GM21360 (cell line): Measurements from ENCODE around the gene REX1BD.

Experiments used
- ATAC-seq: cut with Tn5 transposase; IDR thresholded peaks from one replicate; pipeline ENCODE4 v1.9.1; 2021; ENCODE audit warnings: mild to moderate bottlenecking, moderate library complexity; ENCODE audit not compliant: unreplicated experiment

REX1BD gene

DNA sequence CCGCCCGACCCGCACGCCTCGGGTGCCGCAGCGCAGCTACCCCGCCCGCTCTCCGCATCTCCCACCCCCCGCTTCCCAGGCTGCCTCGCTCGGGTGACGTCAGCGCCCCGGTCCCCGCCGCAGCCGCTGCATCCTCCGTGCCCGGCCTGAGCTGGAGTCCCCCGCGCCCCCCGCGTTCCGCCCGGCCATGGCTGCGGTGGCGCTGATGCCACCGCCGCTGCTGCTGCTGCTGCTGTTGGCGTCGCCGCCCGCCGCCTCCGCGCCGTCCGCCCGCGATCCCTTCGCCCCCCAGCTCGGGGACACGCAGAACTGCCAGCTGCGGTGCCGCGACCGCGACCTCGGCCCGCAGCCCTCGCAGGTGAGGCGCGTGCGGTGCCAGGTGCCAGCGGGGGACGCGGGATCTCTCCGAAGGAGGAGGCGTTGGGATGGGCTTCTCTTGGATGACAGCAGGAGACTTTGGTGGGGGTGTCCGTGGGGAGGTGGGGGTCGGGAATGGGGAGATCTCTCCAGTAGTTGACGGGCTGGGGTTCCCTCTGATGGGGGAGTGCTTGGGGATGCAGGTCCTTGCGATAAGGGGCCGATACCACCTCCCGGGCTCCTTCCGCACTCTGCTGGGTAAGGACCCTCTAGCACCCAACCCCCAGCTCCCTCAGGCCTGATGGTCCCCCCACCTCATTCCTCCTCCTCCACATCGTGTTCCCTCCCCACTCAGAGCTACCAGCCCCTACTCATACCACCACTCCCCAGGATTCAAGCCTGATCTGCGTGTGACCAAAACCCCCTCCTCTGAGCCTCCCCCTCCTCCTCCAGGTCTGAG, 24.4 kb downstream of the REX1BD start, which contains the start of gene TMEM59L:
Gene TMEM59L, plus strand, starts transcription at position 99 of the 817 bp plus-strand sequence. Its CDS starts 89 bp downstream, at position 188.
- no peak for ATAC-seq

DNA sequence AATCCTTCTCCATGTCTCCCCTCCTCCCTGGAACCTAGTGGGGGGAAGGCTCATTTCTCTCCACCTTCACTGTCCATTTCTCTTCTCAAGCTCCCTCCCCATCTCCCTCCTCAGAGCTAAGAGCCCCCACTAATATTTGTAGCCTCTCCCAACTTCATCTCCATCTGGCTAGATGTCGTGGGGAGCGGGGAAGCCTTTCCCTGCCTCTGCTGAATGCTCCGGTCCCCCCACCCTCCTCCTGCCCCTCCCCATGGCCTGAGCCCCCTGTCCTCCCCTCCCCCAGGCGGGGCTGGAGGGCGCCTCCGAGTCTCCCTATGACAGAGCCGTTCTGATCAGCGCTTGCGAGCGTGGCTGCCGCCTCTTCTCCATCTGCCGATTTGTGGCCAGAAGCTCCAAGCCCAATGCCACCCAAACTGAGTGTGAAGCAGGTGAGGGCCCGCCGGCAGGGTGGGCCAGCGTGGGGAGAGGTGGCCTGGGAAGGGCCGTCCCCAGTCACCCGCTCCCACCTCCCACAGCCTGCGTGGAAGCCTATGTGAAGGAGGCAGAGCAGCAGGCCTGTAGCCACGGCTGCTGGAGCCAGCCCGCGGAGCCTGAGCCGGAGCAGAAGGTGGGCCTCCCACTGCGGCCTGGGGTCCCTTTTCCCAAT, 25.1 kb downstream of the REX1BD start:
- no peak for ATAC-seq

DNA sequence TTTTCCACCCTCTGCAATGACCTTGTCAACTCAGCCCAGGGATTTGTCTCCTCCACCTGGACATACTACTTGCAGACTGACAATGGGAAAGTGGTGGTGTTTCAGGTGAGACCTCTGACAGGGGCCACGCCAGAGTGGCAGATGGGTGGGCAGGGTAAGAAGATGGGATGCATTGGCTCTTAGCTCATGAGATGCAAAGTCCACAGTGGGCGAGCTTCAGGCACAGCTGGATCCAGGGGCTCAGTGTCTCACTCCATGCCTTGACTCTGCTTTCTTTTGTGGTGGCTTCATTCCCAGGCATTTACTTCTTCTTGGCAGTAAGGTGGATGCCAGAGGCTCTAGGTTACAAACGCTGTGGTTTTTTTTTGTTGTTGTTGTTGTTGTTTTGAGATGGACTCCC, 27.4 kb downstream of the REX1BD start:
- ATAC-seq, result no peak

DNA sequence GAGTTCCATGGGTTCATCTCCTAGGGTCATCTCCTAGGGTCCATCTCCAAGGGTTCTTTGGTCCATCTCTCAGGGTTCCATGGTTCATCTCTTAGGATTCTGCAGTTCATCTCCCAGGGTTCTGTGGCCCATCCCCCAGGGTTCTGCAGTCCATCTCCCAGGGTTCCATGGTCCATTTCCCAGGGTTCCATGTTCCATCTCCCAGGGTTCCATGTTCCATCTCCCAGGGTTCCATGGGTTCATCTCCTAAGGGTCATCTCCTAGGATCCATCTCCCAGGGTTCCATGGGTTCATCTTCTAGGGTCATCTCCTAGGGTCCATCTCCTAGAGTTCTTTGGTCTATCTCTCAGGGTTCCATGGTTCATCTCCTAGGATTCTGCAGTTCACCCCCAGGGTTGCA, 29.0 kb downstream of the REX1BD start:
- no peak for ATAC-seq

DNA sequence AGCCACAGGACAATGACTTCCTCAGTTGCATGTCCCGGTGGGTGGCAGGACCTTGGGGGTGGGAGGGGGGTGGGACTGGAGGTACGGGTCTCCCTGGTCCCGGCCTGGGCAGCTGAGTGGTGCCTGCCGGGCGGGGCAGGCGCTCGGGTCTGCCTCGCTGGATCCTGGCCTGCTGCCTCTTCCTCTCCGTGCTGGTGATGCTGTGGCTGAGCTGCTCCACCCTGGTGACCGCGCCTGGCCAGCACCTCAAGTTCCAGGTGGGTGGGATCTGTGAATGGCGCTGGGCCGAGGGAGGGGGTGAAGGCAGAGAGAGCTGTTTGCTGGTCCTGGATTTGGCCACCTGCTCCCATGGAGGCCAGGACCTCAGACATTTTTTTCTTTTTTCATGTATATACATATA, 29.6 kb downstream of the REX1BD start:
- no peak for ATAC-seq

DNA sequence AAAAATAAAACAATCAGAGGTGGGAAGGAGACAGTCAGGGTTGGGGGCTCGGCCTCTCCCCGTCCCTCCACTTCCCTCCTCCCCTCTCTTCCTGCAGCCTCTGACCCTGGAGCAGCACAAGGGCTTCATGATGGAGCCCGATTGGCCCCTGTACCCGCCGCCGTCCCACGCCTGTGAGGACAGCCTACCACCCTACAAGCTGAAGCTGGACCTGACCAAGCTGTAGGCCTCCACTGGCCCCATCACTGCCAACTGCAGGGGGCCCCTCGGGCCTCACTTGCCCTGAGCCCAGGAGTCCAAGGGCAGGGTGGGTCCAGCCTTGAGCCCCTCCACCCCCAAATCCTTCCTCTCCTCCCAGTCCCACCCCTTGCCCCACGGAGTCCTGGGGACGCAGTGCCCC, 31.7 kb downstream of the REX1BD start:
- ATAC-seq, result no peak

DNA sequence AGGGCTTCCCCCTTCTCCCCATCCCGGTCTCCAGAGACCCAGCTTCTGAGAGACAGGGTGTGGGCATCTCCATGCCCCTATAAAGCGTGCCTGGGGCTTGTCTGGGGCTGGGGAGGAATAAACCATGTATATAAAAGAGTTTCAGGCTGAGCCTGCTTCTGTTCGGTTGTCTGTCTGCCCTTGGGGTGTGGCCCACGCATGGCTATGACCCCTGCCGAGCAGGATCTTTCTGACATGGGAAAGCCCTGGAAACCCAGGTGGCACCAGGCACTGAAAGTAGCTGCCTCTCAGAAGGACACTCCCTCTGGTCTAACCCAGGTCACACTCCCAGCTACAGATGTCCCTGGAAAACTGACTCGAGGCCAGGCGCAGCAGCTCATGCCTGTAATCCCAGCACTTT, 32.3 kb downstream of the REX1BD start:
- no peak for ATAC-seq

DNA sequence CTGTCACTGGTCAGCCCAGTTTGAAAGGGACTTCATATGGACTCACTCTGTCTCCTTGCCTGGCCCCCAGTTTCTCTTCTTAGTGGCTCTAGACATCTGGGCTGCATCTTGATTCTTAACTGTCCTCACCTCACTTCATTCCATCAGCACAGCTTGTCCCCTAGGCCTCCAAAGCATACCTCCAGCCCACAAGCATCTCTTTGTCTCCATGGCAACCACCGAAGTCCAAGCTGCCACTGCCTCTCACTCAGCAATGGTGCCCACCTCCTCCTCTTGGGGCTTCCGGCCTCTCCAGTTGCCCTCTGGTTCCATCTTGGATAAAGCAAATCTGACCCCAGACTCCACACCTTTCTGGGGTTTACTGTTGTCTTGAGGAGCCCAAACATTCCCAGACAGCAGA, 38.3 kb downstream of the REX1BD start:
- ATAC-seq, result no peak

DNA sequence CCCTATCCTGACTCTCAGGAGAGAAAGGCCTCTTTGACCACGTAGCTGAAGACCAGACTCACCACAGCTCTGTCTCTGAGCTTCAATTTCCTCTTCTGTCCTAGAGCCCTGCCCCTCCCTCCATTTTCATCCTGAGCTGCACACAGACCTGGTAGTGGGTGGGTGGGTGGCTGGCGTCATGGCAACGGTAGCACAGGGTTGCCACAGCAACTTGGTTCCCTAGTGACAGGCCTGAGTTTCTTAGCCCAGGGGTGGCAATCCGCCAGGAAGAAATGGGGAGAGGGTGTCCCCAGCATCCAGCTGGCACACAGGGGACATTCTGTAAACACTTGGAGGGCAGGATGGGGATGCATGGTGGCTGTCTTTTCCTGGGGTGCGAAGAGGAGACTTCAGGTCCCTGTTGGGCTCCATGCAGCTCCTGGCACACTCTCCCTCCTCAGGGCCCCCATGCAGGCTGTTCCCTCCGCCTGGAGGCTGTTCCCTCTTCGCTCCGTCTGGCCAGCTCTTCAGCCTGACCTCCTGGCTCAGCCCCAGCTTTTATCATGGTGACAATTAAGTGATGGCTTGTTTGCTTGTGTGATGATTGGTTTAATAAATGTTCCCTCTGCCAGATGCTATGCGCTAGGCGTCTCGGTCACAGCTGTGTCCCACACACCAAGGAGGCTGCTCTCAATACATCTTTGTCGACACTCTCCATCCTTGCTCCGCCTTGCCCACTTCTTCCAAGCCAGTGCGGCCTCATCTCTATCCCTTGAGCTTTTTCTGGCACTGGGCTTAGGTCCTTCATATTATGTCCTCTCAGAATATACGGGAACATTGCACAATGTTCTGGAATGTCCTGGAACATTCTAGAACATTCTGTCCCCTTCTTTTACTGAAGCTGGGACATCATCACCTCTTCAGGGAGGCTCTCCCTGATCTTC, 40.8 kb downstream of the REX1BD start:
- no peak for ATAC-seq

DNA sequence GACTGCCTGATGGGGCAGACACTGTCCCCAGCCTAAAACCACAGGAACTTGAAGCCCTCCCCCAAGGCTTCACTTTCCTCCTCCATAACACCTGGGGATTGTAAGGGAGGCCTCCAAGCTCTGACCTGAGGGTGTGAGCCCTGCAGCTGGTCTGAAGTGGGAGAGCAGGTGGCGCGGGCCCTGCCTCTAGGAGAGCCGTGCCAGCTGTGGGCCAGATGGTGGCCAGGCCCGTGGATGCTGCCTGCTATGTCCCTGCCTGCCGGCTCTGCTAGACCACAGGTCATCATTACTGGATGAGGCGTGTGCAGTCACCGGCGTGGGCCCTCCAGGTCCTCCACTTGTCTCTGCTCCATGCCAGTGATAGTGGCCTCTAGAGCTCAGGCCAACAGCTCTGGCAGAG, 44.7 kb downstream of the REX1BD start:
- ATAC-seq, result no peak

DNA sequence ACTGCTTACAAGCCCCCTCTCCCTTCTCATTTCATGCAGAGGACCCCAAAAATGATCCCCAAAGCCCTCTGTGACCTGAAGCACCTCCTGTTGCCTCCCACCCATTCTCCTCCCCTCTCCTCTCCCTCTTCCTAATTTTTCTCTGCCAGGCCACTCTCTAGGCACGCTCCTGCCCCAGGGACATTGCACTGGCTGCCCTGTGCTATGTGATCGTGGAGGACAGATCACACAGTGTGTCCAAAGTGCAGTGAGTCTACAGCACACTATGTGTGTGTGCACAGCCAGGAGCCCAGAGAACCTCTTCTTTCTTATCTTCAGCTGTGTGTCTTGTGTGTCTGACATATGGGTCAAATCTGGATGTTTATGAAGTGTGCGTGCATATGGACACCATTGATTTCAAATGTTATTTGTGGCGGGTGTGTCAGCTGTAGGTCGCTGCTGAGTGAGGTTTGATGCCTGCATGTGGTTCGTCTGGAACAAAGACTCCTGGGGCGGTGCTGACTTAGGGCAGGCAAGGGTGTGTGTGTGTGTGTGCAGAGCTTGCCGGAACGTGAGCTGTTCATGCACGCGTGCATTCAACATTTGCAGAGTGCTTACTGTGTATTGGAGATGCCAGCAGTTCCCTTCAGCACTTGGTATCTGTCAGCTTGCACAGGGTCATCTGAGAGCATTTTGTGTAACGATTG, 46.2 kb downstream of the REX1BD start:
- ATAC-seq, result no peak

DNA sequence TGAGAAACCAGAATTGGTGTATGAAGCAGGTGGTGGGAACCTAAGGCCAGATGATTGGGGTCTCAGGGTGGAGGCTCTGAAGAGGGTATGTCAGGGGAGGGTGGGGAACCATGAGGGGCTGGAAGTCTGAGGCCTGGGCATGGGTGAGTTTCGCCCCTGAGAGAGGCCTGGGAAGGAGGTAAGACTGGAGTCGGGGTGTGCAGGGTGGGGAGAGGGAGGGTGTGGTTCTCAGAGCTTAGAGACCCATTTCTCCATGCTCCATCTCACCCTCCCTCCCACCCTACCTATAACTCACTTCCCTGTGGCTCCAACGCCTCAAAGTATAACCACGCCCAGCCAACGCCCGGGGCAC, 47.2 kb downstream of the REX1BD start:
- ATAC-seq, result no peak

DNA sequence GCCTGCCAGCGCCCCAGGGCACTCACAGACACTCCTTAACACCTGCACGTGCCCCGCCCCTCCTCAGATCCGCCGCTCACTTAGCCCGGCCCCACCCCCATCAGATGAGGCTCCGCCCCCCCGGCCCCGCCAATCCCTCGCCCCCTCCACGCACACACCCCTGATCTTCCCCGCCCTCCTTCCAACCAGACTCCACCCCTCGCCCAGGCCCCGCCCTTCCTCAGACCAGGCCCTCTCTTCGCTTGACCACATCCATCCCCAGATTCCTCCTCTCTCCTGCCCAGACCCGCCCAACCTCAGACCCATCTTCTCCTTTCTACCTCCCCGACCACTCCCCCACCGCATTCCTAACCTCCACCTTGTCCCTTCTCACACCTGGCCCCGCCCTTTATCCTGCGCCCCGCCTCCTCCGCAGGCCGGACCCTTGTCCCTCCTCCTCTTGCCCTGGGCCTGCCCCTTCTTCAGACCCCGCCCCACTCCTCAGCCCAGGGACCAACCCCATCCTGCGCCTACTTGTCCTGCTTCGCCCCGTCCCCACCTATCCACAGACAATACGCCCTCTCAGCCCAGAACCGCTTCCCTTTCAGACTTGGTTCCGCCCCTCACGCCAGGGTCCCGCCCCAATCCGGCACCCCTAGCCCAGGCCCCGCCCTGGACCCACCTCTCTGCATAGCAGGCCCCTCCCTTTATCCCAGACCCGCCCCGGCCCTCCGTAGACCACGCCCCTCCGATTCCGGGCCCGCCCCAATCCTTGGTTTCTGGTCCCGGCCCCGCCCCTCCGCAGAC, 47.8 kb downstream of the REX1BD start:
- peak; percentile 80 for ATAC-seq

DNA sequence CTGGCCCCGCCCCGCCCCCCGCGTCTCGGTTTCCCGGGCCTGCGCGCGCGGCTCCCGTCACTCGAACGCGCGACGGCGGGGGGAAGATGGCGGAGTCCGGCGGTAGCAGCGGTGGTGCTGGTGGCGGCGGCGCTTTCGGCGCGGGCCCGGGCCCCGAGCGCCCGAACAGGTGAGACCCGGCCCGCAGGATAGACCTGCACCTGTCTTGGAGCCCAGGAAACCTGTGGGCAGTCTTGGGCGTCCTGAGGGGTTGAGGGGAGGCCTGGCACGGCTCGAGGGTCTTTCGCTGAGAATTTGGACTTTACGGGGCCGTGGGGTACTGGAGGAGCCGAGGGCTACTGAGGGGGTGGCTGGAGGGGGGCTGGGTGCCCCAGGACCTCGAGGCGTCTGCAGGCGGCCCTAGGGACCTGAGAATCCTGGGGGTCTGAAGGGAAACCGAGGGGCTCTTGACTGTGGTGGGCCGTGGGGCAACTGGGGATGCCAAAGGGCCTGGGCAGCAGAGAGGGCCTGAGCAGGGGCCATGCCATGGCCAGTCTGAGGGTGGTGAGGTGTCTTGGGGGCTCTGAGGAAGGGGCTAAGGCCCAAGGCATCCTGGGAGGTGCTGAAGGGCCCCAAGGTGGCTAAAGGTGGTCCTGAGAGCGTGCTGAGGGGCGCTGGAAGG, 48.5 kb downstream of the REX1BD start, which contains the start of gene KLHL26:
Gene KLHL26, plus strand, starts transcription at position 60 of the 661 bp plus-strand sequence. Its CDS starts 27 bp downstream, at position 87.
- no peak for ATAC-seq

DNA sequence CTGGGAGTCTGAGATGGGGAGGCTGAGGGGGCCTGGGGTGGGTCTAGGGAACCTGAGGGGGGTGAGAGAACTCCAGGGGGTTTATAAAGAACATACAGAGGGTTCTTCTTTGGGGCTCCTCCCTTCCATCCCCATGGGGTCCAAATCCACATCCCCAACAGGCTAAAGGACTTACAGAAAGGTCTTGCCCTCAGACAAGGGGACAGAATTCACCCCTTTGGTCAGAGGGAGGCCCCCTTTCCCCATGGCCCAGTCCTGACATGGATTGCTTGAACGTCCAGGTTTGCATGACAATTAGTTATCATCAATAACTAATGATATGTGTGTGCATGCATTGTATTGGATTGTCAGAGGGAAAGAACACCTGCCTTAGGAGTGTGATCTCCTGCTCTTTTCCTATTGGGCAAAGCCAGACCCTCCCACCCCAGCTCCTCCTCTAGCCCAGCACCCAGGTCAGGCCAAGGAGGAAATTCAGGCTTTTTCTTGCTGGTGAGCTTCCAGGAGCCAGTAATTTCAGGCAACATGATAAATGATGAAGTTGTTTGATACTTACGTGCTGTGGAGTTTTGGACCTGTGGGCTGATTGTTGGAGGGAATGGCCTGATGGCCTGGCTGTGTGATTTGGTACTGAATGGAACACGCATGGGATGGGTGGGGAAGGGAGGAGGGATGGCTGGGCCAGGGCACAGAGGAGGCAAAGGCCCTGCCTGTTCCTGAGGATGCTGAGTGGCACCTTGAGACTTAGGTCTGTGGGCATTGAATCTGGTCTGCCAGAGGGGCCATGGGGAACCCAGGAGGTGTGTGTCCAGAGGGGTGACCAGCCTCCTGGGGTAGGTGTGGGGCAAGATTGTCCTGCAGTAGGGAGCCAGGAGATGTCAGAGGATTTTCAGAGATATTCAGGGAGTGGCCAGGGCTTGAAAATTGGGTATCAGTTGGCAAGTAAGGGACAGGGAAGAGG, 49.4 kb downstream of the REX1BD start:
- ATAC-seq, result no peak

DNA sequence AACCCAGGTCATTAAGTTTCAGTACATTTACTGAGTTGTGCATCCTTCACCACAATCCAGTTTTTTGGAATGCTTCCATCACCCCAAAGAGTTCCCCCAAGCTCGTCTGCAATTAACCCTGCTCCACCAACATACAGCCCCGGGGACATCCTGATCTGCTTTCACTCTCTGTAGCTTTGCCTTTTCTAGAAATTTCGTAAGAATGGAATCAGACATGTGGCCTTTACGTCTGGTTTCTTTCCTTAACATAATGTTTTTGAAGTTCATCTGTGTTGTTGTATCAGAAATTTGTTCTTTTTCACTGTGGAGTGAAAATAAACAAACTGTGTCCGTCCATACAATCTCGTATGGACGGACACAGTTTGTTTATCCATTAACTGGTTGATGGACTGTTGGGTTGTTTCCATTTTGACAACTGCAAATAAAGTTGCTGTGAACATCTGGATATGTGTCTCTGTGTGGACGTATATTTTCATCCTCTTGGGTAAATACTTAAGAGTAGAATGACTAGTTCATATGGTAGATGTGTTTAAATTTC, 51.2 kb downstream of the REX1BD start:
- no peak for ATAC-seq
